ENCODE data around the gene HLA-DMB.

DNA sequence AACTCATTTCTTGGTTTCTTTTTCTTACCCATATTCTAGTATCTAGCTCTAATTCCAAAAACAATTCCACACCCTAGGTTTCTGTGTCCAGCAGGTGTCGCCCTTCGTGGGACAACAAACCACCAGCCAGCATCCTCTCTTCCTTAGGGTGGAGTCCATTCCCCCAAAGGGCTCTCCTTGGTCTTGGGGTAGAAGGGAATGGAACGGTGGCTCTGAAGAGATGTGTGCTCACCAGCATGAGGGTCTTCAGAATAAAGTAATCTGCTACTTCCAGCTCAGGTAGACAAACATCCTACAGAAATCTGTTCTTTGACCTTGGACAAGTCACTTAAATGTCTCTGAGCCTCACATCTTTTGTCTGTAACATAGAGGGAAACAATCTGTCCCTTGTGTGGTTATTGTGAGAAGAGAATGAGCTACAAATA lies 7.2 kb downstream of the HLA-DMB start:
- no peak for TF ChIP-seq POLR2A (IDR thresholded peaks at IDR 0.05)
- TF ChIP-seq, protein P1, sequence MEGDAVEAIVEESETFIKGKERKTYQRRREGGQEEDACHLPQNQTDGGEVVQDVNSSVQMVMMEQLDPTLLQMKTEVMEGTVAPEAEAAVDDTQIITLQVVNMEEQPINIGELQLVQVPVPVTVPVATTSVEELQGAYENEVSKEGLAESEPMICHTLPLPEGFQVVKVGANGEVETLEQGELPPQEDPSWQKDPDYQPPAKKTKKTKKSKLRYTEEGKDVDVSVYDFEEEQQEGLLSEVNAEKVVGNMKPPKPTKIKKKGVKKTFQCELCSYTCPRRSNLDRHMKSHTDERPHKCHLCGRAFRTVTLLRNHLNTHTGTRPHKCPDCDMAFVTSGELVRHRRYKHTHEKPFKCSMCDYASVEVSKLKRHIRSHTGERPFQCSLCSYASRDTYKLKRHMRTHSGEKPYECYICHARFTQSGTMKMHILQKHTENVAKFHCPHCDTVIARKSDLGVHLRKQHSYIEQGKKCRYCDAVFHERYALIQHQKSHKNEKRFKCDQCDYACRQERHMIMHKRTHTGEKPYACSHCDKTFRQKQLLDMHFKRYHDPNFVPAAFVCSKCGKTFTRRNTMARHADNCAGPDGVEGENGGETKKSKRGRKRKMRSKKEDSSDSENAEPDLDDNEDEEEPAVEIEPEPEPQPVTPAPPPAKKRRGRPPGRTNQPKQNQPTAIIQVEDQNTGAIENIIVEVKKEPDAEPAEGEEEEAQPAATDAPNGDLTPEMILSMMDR (IDR thresholded peaks at IDR 0.05), result peak; percentile 38 to 87 (median 83)
